Astrocyte (in vitro differentiated cells and primary cell): ENCODE measurements around the gene FAM168A. TPM values are rescaled to one million over a fixed set of nuclear protein-coding genes. Genes with fewer than 3 reads are reported as not detected.

ENCODE experiments used
- DNase-seq: peaks from one replicate; pipeline ENCODE4 v3.0.0-alpha.2; 2010; ENCODE audit warnings: low read depth
- FAIRE-seq: peaks from 2 replicates; lab custom pipeline; 2011; peaks lifted over from hg19 to GRCh38; lab: Jason Lieb, UNC
- H2AFZ ChIP-seq: 2 replicates; pipeline ENCODE4 v1.6.0; 2012; ENCODE audit warnings: low read depth, low read length, inconsistent platforms
- H3K27ac ChIP-seq: 2 replicates; pipeline ENCODE4 v1.5.1; 2011; ENCODE audit warnings: low read depth, low read length, inconsistent platforms
- H3K27me3 ChIP-seq: 2 replicates; pipeline ENCODE4 v1.6.0; 2011; ENCODE audit warnings: low read length, inconsistent platforms; ENCODE audit not compliant: insufficient read depth
- H3K36me3 ChIP-seq: 2 replicates; pipeline ENCODE4 v1.5.1; 2011; ENCODE audit warnings: low read length, inconsistent platforms; ENCODE audit not compliant: insufficient read depth
- H3K4me1 ChIP-seq: 2 replicates; pipeline ENCODE4 v1.5.1; 2011; ENCODE audit warnings: low read length, inconsistent platforms; ENCODE audit not compliant: insufficient read depth
- H3K4me2 ChIP-seq: 2 replicates; pipeline ENCODE4 v1.6.0; 2012; ENCODE audit warnings: low read length, inconsistent platforms
- H3K4me3 ChIP-seq: 2 replicates; pipeline ENCODE4 v1.5.1; 2011; ENCODE audit warnings: low read depth, mild to moderate bottlenecking, low read length, inconsistent platforms; ENCODE audit not compliant: insufficient read depth
- H3K79me2 ChIP-seq: 2 replicates; pipeline ENCODE4 v1.6.0; 2012; ENCODE audit warnings: mild to moderate bottlenecking, low read length, inconsistent platforms; ENCODE audit not compliant: insufficient read depth
- H3K9ac ChIP-seq: 2 replicates; pipeline ENCODE4 v1.6.0; 2012; ENCODE audit warnings: mild to moderate bottlenecking, low read length, inconsistent platforms
- H3K9me3 ChIP-seq: 2 replicates; pipeline ENCODE4 v1.5.1; 2012; ENCODE audit warnings: low read depth, mild to moderate bottlenecking, low read length, inconsistent platforms; ENCODE audit not compliant: insufficient read depth
- H4K20me1 ChIP-seq: 2 replicates; pipeline ENCODE4 v1.6.0; 2012; ENCODE audit warnings: low read length, inconsistent platforms; ENCODE audit not compliant: insufficient read depth
- H3K27ac Mint-ChIP-seq: one replicate; pipeline ENCODE4 v1.8.0; 2021; ENCODE audit warnings: mild to moderate bottlenecking, mixed read lengths; ENCODE audit not compliant: unreplicated experiment
- H3K27me3 Mint-ChIP-seq: one replicate; pipeline ENCODE4 v1.8.0; 2021; ENCODE audit warnings: low read depth, mixed read lengths; ENCODE audit not compliant: unreplicated experiment
- H3K36me3 Mint-ChIP-seq: one replicate; pipeline ENCODE4 v1.8.0; 2021; ENCODE audit warnings: low read depth, mixed read lengths; ENCODE audit not compliant: unreplicated experiment
- H3K4me1 Mint-ChIP-seq: one replicate; pipeline ENCODE4 v1.8.0; 2021; ENCODE audit warnings: low read depth, mixed read lengths; ENCODE audit not compliant: unreplicated experiment
- H3K4me3 Mint-ChIP-seq: one replicate; pipeline ENCODE4 v1.8.0; 2021; ENCODE audit warnings: mild to moderate bottlenecking, moderate library complexity, mixed read lengths; ENCODE audit not compliant: unreplicated experiment
- H3K9me3 Mint-ChIP-seq: one replicate; pipeline ENCODE4 v1.8.0; 2021; ENCODE audit warnings: mild to moderate bottlenecking, mixed read lengths; ENCODE audit not compliant: unreplicated experiment
- EZH2 ChIP-seq: IDR thresholded peaks from 2 replicates; pipeline ENCODE4 v1.6.1; 2012; ENCODE audit warnings: mild to moderate bottlenecking, low read length, inconsistent platforms; ENCODE audit not compliant: insufficient read depth
- total RNA-seq: library from RNA; stranded (reverse); gene quantifications from 2 replicates; pipeline ENCODE4 v1.2.1, GENCODE V29; 2021
- TF ChIP-seq, protein P1 (sequence below): IDR thresholded peaks from 2 replicates; pipeline ENCODE4 v1.5.1; 2011; ENCODE audit warnings: low read depth, mild to moderate bottlenecking, inconsistent platforms, low read length, moderate library complexity; ENCODE audit not compliant: insufficient read depth

FAM168A gene
- total RNA-seq, 1 donor from 2014 or later: 44.8 TPM

- FAIRE-seq: no peak
- peaks cover 25% of the 10 kb centered on the region for H4K20me1 ChIP-seq
- no peaks in the 10 kb centered on the region for H3K27me3 ChIP-seq
- no peaks in the 10 kb centered on the region for H3K4me1 ChIP-seq
- peaks cover 2% of the 10 kb centered on the region for H3K36me3 ChIP-seq
- peaks cover 7% of the 10 kb centered on the region for H3K36me3 Mint-ChIP-seq
- no peak overlapping the region for H3K9ac ChIP-seq
- TF ChIP-seq EZH2: no peak
- TF ChIP-seq, protein P1, sequence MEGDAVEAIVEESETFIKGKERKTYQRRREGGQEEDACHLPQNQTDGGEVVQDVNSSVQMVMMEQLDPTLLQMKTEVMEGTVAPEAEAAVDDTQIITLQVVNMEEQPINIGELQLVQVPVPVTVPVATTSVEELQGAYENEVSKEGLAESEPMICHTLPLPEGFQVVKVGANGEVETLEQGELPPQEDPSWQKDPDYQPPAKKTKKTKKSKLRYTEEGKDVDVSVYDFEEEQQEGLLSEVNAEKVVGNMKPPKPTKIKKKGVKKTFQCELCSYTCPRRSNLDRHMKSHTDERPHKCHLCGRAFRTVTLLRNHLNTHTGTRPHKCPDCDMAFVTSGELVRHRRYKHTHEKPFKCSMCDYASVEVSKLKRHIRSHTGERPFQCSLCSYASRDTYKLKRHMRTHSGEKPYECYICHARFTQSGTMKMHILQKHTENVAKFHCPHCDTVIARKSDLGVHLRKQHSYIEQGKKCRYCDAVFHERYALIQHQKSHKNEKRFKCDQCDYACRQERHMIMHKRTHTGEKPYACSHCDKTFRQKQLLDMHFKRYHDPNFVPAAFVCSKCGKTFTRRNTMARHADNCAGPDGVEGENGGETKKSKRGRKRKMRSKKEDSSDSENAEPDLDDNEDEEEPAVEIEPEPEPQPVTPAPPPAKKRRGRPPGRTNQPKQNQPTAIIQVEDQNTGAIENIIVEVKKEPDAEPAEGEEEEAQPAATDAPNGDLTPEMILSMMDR: no peak
- DNase-seq: no peak
- H3K4me3 ChIP-seq: no peak overlapping the region
- H3K27me3 Mint-ChIP-seq: no peaks in the 10 kb centered on the region
- peaks cover 18% of the 10 kb centered on the region for H3K4me1 Mint-ChIP-seq
- H3K9me3 ChIP-seq: no peaks in the 10 kb centered on the region
- no peak overlapping the region for H3K4me3 Mint-ChIP-seq
- H2AFZ ChIP-seq: no peak overlapping the region
- no peak overlapping the region for H3K27ac ChIP-seq
- H3K4me2 ChIP-seq: no peak overlapping the region
- H3K79me2 ChIP-seq: no peaks in the 10 kb centered on the region
- no peaks in the 10 kb centered on the region for H3K9me3 Mint-ChIP-seq
- no peak overlapping the region for H3K27ac Mint-ChIP-seq
These were observed 144.3 kb downstream of the FAM168A start for GRCh38 chr11:73453562-73453961.

- TF ChIP-seq, protein P1: no peak
- no peak for TF ChIP-seq EZH2
- peaks cover 7% of the 10 kb centered on the region for H3K36me3 Mint-ChIP-seq
- no peak for DNase-seq
- Histone ChIP-seq H3K4me1 (no peaks in the 10 kb centered on the region), H3K27me3 (no peaks in the 10 kb centered on the region), H3K36me3 (peaks cover 2% of the 10 kb centered on the region), H3K27ac (no peak overlapping the region), H4K20me1 (peaks cover 25% of the 10 kb centered on the region), H3K9me3 (no peaks in the 10 kb centered on the region), H2AFZ (no peak overlapping the region), H3K4me3 (no peak overlapping the region), H3K4me2 (no peak overlapping the region), H3K79me2 (no peaks in the 10 kb centered on the region), H3K9ac (no peak overlapping the region)
- H3K4me1 Mint-ChIP-seq: peaks cover 18% of the 10 kb centered on the region
- H3K27ac Mint-ChIP-seq: no peak overlapping the region
- no peaks in the 10 kb centered on the region for H3K9me3 Mint-ChIP-seq
- H3K27me3 Mint-ChIP-seq: no peaks in the 10 kb centered on the region
- FAIRE-seq: no peak
- no peak overlapping the region for H3K4me3 Mint-ChIP-seq
These were observed 145.2 kb downstream of the FAM168A start for GRCh38 chr11:73452726-73453125.

GRCh38 chr11:73451896-73452295, 146.0 kb downstream of the FAM168A start:
- Histone ChIP-seq H3K4me1 (no peaks in the 10 kb centered on the region), H3K4me3 (no peak overlapping the region)
- FAIRE-seq: no peak

More at GRCh38 chr11:73451896-73452295, 146.0 kb downstream of the FAM168A start:
- H3K27ac ChIP-seq: no peak overlapping the region
- Mint-ChIP-seq H3K36me3 (peaks cover 7% of the 10 kb centered on the region), H3K27ac (no peak overlapping the region), H3K27me3 (no peaks in the 10 kb centered on the region), H3K9me3 (no peaks in the 10 kb centered on the region), H3K4me3 (no peak overlapping the region), H3K4me1 (peaks cover 18% of the 10 kb centered on the region)
- H2AFZ ChIP-seq: no peak overlapping the region
- TF ChIP-seq EZH2: no peak
- TF ChIP-seq, protein P1: no peak
- peaks cover 2% of the 10 kb centered on the region for H3K36me3 ChIP-seq
- DNase-seq: no peak
- peaks cover 27% of the 10 kb centered on the region for H4K20me1 ChIP-seq
- H3K9me3 ChIP-seq: no peaks in the 10 kb centered on the region
- H3K27me3 ChIP-seq: no peaks in the 10 kb centered on the region
- no peak overlapping the region for H3K4me2 ChIP-seq
- H3K79me2 ChIP-seq: no peaks in the 10 kb centered on the region
- no peak overlapping the region for H3K9ac ChIP-seq
